ENCODE measurements around the gene KCNH8. TPM values are rescaled to one million over a fixed set of nuclear protein-coding genes. Genes with fewer than 3 reads are reported as not detected.

The KCNH8 gene
- total and polyA plus RNA-seq, 2 donors (not counting 1 experiment from before 2014, with no cell fraction given), result under 0.01 TPM; not detected in 1

DNA sequence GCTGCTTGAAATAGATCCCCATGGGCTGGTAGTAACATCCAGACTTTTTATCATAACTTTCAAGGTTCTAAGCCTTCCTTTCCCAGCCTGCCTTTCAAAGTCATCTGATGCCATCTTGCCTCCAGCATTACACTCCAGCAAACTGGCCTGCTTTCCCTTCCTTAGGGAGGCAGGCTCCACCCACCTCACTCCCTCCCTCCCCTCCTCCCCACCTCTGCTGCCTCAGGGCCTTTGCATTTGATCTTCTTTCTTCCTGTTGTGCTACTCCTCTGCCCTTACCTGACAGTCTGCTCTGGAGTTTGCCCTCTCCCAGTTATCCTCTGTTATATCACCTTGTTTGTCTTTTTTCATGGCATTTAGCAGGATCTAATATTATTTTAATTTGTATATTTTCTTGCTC, 319.5 kb downstream of the KCNH8 start:
- H3K79me2 ChIP-seq (ENCODE audit: control insufficient read depth, insufficient read depth, low read length), result no peaks in the 10 kb centered on the region
- no peaks in the 10 kb centered on the region for H3K4me1 ChIP-seq (ENCODE audit: control insufficient read depth, extremely low read depth, insufficient read depth, low read length)
- H3K4me3 ChIP-seq (replicated peaks in 1 of 4; ENCODE audit: control extremely low read depth in 1 of 4, insufficient read depth in 1 of 4, low read depth in 3 of 4, low read length in 4 of 4), result no peak overlapping the region
- H3K36me3 ChIP-seq (ENCODE audit: control insufficient read depth, insufficient read depth, low read length), result no peaks in the 10 kb centered on the region
- H4K20me1 ChIP-seq (ENCODE audit: control insufficient read depth, extremely low read depth, insufficient read depth, low read length), result no peaks in the 10 kb centered on the region
- H2AFZ ChIP-seq (ENCODE audit: low read length), result no peak overlapping the region
- no peaks in the 10 kb centered on the region for H3K27me3 ChIP-seq (ENCODE audit: control insufficient read depth, insufficient read depth, low read length)
- TF ChIP-seq EZH2 (IDR thresholded peaks at IDR 0.05; ENCODE audit: low read length, missing control alignments), result no peak
- TF ChIP-seq, protein P1, sequence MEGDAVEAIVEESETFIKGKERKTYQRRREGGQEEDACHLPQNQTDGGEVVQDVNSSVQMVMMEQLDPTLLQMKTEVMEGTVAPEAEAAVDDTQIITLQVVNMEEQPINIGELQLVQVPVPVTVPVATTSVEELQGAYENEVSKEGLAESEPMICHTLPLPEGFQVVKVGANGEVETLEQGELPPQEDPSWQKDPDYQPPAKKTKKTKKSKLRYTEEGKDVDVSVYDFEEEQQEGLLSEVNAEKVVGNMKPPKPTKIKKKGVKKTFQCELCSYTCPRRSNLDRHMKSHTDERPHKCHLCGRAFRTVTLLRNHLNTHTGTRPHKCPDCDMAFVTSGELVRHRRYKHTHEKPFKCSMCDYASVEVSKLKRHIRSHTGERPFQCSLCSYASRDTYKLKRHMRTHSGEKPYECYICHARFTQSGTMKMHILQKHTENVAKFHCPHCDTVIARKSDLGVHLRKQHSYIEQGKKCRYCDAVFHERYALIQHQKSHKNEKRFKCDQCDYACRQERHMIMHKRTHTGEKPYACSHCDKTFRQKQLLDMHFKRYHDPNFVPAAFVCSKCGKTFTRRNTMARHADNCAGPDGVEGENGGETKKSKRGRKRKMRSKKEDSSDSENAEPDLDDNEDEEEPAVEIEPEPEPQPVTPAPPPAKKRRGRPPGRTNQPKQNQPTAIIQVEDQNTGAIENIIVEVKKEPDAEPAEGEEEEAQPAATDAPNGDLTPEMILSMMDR (conservative IDR thresholded peaks at IDR 0.05 in 1 of 2, IDR thresholded peaks at IDR 0.05 in 1 of 2; ENCODE audit: low read depth in 1 of 2, low read length in 2 of 2), result no peak
- no peaks in the 10 kb centered on the region for H3K9me3 ChIP-seq (ENCODE audit: control insufficient read depth, insufficient read depth, low read depth, low read length)
- no peak overlapping the region for H3K4me2 ChIP-seq (ENCODE audit: extremely low read depth, insufficient read depth, low read length)
- DNase-seq (ENCODE audit: low read depth in 2 of 2), result no peak
- no peak overlapping the region for H3K27ac ChIP-seq (ENCODE audit: insufficient read depth, low read length)
- H3K9ac ChIP-seq (ENCODE audit: insufficient read depth, low read length), result no peak overlapping the region

GRCh38 chr3:19471138-19471537, 322.8 kb downstream of the KCNH8 start:
- Histone ChIP-seq H3K9me3 (ENCODE audit: control insufficient read depth, insufficient read depth, low read depth, low read length) (no peaks in the 10 kb centered on the region), H3K4me1 (ENCODE audit: control insufficient read depth, extremely low read depth, insufficient read depth, low read length) (no peaks in the 10 kb centered on the region), H3K27me3 (ENCODE audit: control insufficient read depth, insufficient read depth, low read length) (no peaks in the 10 kb centered on the region), H3K4me3 (replicated peaks in 1 of 4; ENCODE audit: control extremely low read depth in 1 of 4, insufficient read depth in 1 of 4, low read depth in 3 of 4, low read length in 4 of 4) (no peak overlapping the region), H2AFZ (ENCODE audit: low read length) (no peak overlapping the region), H3K27ac (ENCODE audit: insufficient read depth, low read length) (no peak overlapping the region), H4K20me1 (ENCODE audit: control insufficient read depth, extremely low read depth, insufficient read depth, low read length) (no peaks in the 10 kb centered on the region), H3K79me2 (ENCODE audit: control insufficient read depth, insufficient read depth, low read length) (no peaks in the 10 kb centered on the region), H3K9ac (ENCODE audit: insufficient read depth, low read length) (no peak overlapping the region), H3K36me3 (ENCODE audit: control insufficient read depth, insufficient read depth, low read length) (no peaks in the 10 kb centered on the region), H3K4me2 (ENCODE audit: extremely low read depth, insufficient read depth, low read length) (no peak overlapping the region)
- no peak for TF ChIP-seq EZH2 (IDR thresholded peaks at IDR 0.05; ENCODE audit: low read length, missing control alignments)
- TF ChIP-seq, protein P1 (conservative IDR thresholded peaks at IDR 0.05 in 1 of 2, IDR thresholded peaks at IDR 0.05 in 1 of 2; ENCODE audit: low read depth in 1 of 2, low read length in 2 of 2), result no peak
- no peak for DNase-seq (ENCODE audit: low read depth in 2 of 2)

- TF ChIP-seq, protein P1 (conservative IDR thresholded peaks at IDR 0.05 in 1 of 2, IDR thresholded peaks at IDR 0.05 in 1 of 2; ENCODE audit: low read depth in 1 of 2, low read length in 2 of 2), result no peak
- TF ChIP-seq EZH2 (IDR thresholded peaks at IDR 0.05; ENCODE audit: low read length, missing control alignments), result no peak
- no peak overlapping the region for H3K4me3 ChIP-seq (replicated peaks in 1 of 4; ENCODE audit: control extremely low read depth in 1 of 4, insufficient read depth in 1 of 4, low read depth in 3 of 4, low read length in 4 of 4)
- H3K4me1 ChIP-seq (ENCODE audit: control insufficient read depth, extremely low read depth, insufficient read depth, low read length), result no peaks in the 10 kb centered on the region
- no peaks in the 10 kb centered on the region for H4K20me1 ChIP-seq (ENCODE audit: control insufficient read depth, extremely low read depth, insufficient read depth, low read length)
- H3K79me2 ChIP-seq (ENCODE audit: control insufficient read depth, insufficient read depth, low read length), result no peaks in the 10 kb centered on the region
- no peak for DNase-seq (ENCODE audit: low read depth in 2 of 2)
- H2AFZ ChIP-seq (ENCODE audit: low read length), result no peak overlapping the region
- H3K36me3 ChIP-seq (ENCODE audit: control insufficient read depth, insufficient read depth, low read length), result no peaks in the 10 kb centered on the region
- H3K4me2 ChIP-seq (ENCODE audit: extremely low read depth, insufficient read depth, low read length), result no peak overlapping the region
- no peak overlapping the region for H3K27ac ChIP-seq (ENCODE audit: insufficient read depth, low read length)
- no peaks in the 10 kb centered on the region for H3K27me3 ChIP-seq (ENCODE audit: control insufficient read depth, insufficient read depth, low read length)
- H3K9ac ChIP-seq (ENCODE audit: insufficient read depth, low read length), result no peak overlapping the region
- no peaks in the 10 kb centered on the region for H3K9me3 ChIP-seq (ENCODE audit: control insufficient read depth, insufficient read depth, low read depth, low read length)
These were observed 325.8 kb downstream of the KCNH8 start for GRCh38 chr3:19473971-19474580.

All from fibroblast of lung (primary cell).